Lung (tissue), 12 donors: Measurements from ENCODE around the gene BRME1. TPM values are rescaled to one million over a fixed set of nuclear protein-coding genes. Genes with fewer than 3 reads are reported as not detected.

Source experiments
- ATAC-seq: fragments of 200-7000 bp; cut with Tn5 transposase; one replicate; pipeline ENCODE4 v1.9.1; 2020; ENCODE audit warnings: moderate number of reproducible peaks; ENCODE audit not compliant: insufficient read depth, low FRiP score
- DNase-seq, 3 donors: peaks; one replicate each; pipeline ENCODE4 v3.0.0-alpha.2; 2013 to 2017
- H3K27ac ChIP-seq, 2 donors: one replicate each; pipeline ENCODE4 v1.5.1; 2013; ENCODE audit warnings: mild to moderate bottlenecking in 2 of 2, moderate library complexity in 2 of 2, control low read depth in 1 of 2, inconsistent platforms in 1 of 2, low read depth in 1 of 2, low read length in 1 of 2
- H3K27me3 ChIP-seq, 3 donors: one replicate each; pipeline ENCODE4 v1.5.1; 2013; ENCODE audit warnings: low read length in 2 of 3; ENCODE audit not compliant: control insufficient read depth in 3 of 3, insufficient read depth in 3 of 3
- H3K36me3 ChIP-seq, 4 donors: one replicate each; pipeline ENCODE4 v1.5.1; 2013; ENCODE audit warnings: low read length in 4 of 4, mild to moderate bottlenecking in 1 of 4, moderate library complexity in 1 of 4; ENCODE audit not compliant: control insufficient read depth in 4 of 4, insufficient read depth in 4 of 4
- H3K4me1 ChIP-seq, 5 donors: one replicate each; pipeline ENCODE4 v1.5.1; 2013; ENCODE audit warnings: low read length in 5 of 5, mild to moderate bottlenecking in 2 of 5, moderate library complexity in 1 of 5; ENCODE audit not compliant: control insufficient read depth in 5 of 5, insufficient read depth in 5 of 5
- H3K4me3 ChIP-seq: one replicate; pipeline ENCODE4 v1.5.1; 2013; ENCODE audit warnings: mild to moderate bottlenecking, control low read depth, moderate library complexity
- H3K9ac ChIP-seq, 2 donors: one replicate each; pipeline ENCODE4 v1.5.1; 2013; ENCODE audit warnings: low read length in 2 of 2, control low read depth in 1 of 2; ENCODE audit not compliant: insufficient read depth in 1 of 2
- H3K9me3 ChIP-seq, 4 donors: one replicate each; pipeline ENCODE4 v1.5.1; 2013; ENCODE audit warnings: low read length in 3 of 4, mild to moderate bottlenecking in 1 of 4, moderate library complexity in 1 of 4; ENCODE audit not compliant: control insufficient read depth in 4 of 4, insufficient read depth in 3 of 4
- WGBS, 2 donors: extraction: QIAGEN DNeasy Blood & Tissue Kit; methylation state at CpG; one replicate each; pipeline ENCODE4 v1.1.7; 2013; 5-methylcytosine and 5-hydroxymethylcytosine counted together
- polyA plus RNA-seq, 2 donors: library from polyadenylated mRNA; stranded (reverse); fragments of 200-250 nt; gene quantifications; one replicate each; pipeline ENCODE4 v1.2.1, GENCODE V29; 2013
- total RNA-seq, 2 donors: library from RNA; depleted of rRNA in 1 of 2; stranded (reverse); fragments of >200 nt in 1 of 2; gene quantifications; one replicate each; pipeline ENCODE4 v1.2.1, GENCODE V29; 2014 to 2021
- TF ChIP-seq, protein P1 (sequence below): IDR thresholded peaks from 2 replicates; pipeline ENCODE4 v1.5.1; 2012; ENCODE audit warnings: mild to moderate bottlenecking; ENCODE audit errors: control extremely low read depth, extremely low read depth
- donor health status: control.
- donor health status: control.
- donor health status: Bipolar disorder and iron deficiency.
- donor health status: healthy.
- donor health status: DM: yes; HTN: yes; CAD: no.

BRME1 gene
- total and polyA plus RNA-seq, 4 donors = 1.3 to 3.2 (median 2.9) TPM

DNA sequence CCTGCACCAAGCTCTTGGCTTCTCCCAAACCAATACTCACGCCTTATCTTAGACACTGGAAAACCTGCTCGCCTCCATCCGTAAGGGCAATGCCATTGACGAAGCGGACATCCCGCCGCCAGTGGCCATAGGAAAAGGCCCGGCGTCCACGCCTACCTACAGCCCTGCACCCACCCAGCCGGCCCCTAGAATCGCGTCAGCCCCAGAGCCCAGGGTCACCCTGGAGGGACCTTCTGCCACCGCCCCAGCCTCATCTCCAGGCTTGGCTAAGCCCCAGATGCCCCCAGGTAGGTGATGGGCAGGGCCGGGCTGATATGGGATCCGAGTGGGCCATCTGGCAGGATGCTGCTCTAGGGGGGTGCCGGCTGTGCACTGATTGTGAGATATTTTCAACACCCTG is 7.4 kb upstream of the BRME1 start:
- no peaks in the 10 kb centered on the region for H3K27me3 ChIP-seq
- H3K9me3 ChIP-seq = no peaks in the 10 kb centered on the region
- H3K4me1 ChIP-seq = no peaks in the 10 kb centered on the region
- TF ChIP-seq, protein P1, sequence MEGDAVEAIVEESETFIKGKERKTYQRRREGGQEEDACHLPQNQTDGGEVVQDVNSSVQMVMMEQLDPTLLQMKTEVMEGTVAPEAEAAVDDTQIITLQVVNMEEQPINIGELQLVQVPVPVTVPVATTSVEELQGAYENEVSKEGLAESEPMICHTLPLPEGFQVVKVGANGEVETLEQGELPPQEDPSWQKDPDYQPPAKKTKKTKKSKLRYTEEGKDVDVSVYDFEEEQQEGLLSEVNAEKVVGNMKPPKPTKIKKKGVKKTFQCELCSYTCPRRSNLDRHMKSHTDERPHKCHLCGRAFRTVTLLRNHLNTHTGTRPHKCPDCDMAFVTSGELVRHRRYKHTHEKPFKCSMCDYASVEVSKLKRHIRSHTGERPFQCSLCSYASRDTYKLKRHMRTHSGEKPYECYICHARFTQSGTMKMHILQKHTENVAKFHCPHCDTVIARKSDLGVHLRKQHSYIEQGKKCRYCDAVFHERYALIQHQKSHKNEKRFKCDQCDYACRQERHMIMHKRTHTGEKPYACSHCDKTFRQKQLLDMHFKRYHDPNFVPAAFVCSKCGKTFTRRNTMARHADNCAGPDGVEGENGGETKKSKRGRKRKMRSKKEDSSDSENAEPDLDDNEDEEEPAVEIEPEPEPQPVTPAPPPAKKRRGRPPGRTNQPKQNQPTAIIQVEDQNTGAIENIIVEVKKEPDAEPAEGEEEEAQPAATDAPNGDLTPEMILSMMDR = no peak
- H3K27ac ChIP-seq = no peak overlapping the region
- H3K4me3 ChIP-seq = no peak overlapping the region
- peaks cover 3 to 35% (median 7%) of the 10 kb centered on the region in 4 donors for H3K36me3 ChIP-seq
- no peak for ATAC-seq
- H3K9ac ChIP-seq = no peak overlapping the region
- WGBS, 2 donors = 96 to 97% methylated on average over 17 of the region's 17 CpGs
- DNase-seq = no peak

DNA sequence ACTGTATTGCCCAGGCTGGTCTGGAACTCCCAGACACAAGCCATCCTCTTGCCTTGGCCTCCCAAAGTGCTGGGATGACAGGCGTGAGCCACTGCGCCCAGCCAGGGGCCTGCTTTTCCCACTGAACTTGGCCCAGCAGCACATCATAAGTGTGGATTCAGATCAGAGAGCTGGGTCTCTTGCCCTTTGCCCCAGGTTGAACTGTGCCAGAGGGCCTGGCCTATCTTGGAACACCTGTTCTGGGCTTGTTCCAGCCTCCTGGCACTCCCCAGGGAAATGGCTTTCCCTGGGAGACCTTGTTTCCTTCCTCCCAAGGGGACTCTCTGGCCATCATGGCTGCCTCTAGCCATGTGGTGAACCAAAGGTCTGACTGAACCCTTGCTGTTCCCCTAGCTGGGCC is 3.5 kb upstream of the BRME1 start:
- Histone ChIP-seq H3K9me3 (no peaks in the 10 kb centered on the region), H3K9ac (no peak overlapping the region), H3K27ac (no peak overlapping the region), H3K4me1 (peaks cover 0 to 11% (median 3%) of the 10 kb centered on the region in 5 donors), H3K36me3 (peaks cover 0 to 23% (median 5%) of the 10 kb centered on the region in 4 donors), H3K4me3 (no peak overlapping the region), H3K27me3 (no peaks in the 10 kb centered on the region)
- 98 to 100% methylated on average over 2 of the region's 2 CpGs for WGBS, 2 donors
- no peak for DNase-seq
- TF ChIP-seq, protein P1 = no peak
- no peak for ATAC-seq

DNA sequence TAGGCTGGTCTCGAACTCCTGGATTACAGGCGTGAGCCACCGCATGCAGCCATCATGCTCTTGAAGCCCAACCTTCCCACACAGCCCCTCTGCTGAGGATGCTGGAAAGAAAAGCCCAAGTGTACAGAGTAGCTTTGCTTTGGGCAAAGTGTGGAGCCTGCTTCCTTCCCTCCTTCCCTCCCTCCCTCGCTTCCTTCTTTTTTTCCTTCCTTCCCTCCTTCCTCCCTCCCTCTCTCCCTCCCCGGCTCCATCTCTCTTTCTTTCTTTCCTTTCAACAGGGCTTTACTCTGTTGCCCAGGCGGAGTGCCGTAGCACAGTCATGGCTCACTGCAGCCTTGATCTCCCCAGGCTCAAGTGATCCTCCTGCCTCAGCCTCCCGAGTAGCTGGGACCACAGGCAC is 2.8 kb upstream of the BRME1 start:
- Histone ChIP-seq H3K27ac (no peak overlapping the region), H3K4me1 (peaks cover 0 to 11% (median 3%) of the 10 kb centered on the region in 5 donors), H3K36me3 (peaks cover 0 to 23% (median 5%) of the 10 kb centered on the region in 4 donors), H3K27me3 (no peaks in the 10 kb centered on the region), H3K4me3 (no peak overlapping the region), H3K9ac (no peak overlapping the region), H3K9me3 (no peaks in the 10 kb centered on the region)
- TF ChIP-seq, protein P1 = no peak
- 89 to 93% methylated on average over 8 of the region's 8 CpGs for WGBS, 2 donors
- DNase-seq (no peak), ATAC-seq (no peak)

DNA sequence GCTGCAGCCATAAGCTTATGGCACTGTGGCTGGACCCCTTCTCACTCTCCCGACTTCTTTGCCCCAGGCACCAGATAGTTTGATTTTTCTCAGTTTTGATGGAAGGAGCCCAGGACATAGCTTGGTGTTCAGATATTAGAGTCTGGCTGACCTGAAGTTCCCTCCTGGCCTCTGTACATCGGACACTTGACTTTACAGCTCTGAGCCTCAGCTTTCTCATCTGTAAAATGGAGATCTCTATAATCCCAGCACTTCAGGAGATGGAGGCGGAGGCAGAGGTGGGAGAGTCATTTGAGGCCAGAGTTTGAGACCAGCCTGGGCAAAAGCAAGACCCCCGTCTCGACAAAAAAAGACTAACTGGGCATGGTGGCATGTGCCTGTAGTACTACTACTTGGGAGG is 993 bp upstream of the BRME1 start:
- no peak for ATAC-seq
- peak overlapping the region in 1 of 2 donors; percentile 10 for H3K27ac ChIP-seq
- H3K9ac ChIP-seq = no peak overlapping the region

More for the DNA sequence above, 993 bp upstream of the BRME1 start:
- no peak for DNase-seq
- H3K36me3 ChIP-seq = peaks cover 0 to 8% (median 0%) of the 10 kb centered on the region in 4 donors
- peak overlapping the region; percentile 97 for H3K4me3 ChIP-seq
- WGBS, 2 donors = 92 to 97% methylated on average over 5 of the region's 5 CpGs
- H3K4me1 ChIP-seq = peaks cover 0 to 11% (median 3%) of the 10 kb centered on the region in 5 donors
- H3K27me3 ChIP-seq = no peaks in the 10 kb centered on the region
- TF ChIP-seq, protein P1 = no peak
- H3K9me3 ChIP-seq = no peaks in the 10 kb centered on the region
